Inflammatory macrophage treated with lipopolysaccharide for 1 hour (primary cell): Measurements from ENCODE around the gene DPT.
A peak's percentile ranks its signal among the peaks of the same experiment; 100 is the strongest.
"Not testable (repeated sequence)": the region's sequence is repeated elsewhere in the genome, so short reads cannot be mapped to it uniquely, and the experiment has no call there.

Experiments used
- DNase-seq, 2 donors: peaks; one replicate each; pipeline ENCODE4 v3.0.0-alpha.2; 2020 to 2022

Gene DPT

DNA sequence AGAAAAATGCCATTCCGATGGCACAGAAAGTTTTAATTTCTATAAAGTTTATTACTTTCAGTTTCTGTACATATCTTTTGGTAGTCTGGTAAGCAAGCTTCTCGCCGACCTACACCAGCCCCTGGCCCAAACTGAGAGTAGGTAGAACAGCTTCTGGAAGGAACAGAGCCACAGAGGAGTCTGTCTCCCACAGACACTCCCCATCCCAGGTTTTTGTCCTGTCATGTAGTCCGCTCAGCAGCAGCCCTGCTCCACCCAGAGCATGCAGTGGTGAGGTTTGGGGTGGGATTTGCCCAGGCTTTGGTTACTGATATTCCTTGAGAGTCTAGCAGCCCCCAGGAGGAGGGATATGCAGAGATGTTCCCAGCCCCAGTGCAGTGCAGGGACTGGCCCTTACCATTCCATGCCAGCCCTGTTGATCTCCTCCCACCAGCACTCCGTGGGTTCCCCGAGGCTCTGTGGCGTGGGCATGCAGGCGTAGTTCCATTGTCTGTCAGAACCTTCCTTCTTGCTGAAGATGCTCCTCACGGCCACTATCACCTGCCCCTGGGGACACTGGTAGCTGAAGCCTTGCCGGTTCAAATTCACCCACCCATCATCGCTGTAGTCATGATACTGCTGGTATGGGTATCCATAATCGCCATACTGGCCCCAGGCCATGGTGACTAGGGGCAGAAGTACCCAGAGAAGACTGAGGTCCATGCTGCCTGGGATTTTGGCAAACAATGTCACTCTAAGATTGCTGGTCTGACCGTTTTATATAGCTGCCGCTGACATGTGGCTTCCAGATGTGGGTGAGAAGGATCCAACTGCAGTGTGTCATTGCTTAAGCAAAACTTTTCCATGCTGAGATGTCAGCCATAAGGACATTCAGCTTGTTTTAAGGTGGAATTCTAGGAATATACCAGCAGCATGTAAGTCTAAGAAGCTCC, at the start of gene DPT:
TSS of gene DPT (minus strand) at position 734 of the 932 bp plus-strand sequence. CDS start at position 702, 32 bp downstream.
- no peak for DNase-seq

GRCh38 chr1:168775366-168775765, 46.4 kb upstream of the DPT start:
- DNase-seq: no peak

DNA sequence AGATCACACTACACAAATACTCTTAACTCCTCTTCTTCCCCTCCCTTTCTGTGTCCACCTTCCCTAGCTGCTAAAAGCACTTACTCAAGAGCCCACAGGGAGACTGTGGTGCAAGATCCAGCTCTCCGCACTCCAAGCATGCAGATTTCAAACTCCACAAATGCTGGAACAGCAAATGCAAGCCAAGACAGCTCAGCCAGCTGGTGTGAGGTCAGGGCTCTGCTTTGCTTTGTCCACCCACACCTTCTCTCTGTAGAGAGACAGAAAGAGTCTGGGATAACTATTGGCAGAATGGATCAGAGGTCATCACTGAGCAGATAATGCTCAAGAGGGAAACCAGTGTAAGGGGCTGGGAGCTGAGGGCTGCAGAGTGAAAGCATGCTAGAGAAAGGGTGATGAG, 45.2 kb upstream of the DPT start:
- no peak for DNase-seq

GRCh38 chr1:168772428-168773060, 43.5 kb upstream of the DPT start:
- DNase-seq: no peak

- no peak for DNase-seq
Observed at GRCh38 chr1:168771104-168771630, 42.2 kb upstream of the DPT start.

GRCh38 chr1:168769893-168770292, 40.9 kb upstream of the DPT start:
- not testable (repeated sequence) for DNase-seq

DNA sequence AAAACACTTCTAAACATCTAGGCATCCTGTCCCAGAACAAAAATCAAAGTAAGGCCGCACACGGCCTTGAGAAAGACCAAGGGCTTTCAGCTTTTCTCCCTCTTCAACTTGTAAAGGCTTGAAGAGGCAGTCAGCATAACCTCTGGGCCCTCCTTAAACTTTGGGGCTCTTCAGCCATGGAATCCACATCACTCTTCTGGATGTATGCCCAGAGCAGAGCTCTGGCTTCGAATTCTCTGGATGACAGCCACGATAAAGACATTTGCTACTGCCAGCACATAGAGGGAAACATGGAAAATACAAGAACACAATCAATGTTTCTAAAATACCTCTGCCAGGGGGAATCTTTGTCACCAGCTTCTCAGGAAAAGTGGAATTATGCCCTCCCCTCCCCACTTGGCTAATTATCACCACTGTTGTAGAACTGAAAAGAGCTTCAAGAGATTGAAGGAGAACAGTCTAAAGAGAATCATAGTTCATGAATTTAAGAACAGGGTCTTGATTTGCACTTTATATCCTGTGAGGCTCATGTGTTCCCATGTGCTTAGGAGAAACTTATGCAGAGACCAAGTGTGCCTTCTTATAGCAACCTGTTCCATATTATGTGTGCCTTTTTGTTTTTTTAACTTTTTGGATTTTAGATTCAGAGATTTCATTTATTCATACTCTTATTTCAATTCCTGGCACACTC, 39.0 kb upstream of the DPT start:
- no peak for DNase-seq

- no peak for DNase-seq
Observed at GRCh38 chr1:168766568-168766967, 37.6 kb upstream of the DPT start.

GRCh38 chr1:168763031-168763430, 34.0 kb upstream of the DPT start:
- DNase-seq: no peak

DNA sequence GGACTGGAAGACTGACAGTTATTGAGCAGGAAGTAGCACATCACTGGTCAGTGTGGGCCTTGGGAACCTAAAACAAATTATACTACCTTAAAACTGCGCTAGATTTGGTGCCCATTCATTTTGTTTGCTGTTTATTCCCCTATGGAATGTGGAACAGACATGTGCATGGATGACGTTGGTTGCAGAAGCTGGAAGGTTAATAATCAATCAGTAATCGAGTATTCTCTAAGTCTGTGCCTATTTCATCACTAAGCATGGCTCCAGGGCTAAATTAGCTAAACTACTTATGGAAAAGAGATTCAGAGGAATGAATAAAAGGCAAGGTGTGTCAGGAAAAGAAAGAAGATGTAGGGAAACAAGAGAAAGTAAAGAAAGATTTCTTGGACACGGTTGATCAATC, 33.5 kb upstream of the DPT start:
- DNase-seq: no peak

DNA sequence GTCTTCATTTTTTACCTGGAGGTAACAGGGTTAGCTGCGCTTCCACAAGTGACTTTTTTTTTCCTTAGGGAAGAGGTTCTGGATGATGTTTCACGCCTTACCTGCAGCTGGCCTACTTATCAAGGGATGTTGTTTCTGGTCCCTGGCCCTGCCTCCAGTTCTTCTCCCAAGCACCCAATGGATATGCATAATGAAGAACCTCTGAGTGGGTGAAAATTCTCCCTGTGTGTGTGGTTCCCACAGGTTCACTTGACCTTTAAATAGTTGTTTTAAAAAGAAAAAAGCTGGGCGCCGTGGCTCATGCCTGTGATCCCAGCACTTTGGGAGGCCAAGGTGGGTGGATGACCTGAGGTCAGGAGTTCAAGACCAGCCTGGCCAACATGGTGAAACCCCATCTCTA, 31.8 kb upstream of the DPT start:
- no peak for DNase-seq

GRCh38 chr1:168760241-168760640, 31.2 kb upstream of the DPT start:
- DNase-seq: no peak

DNA sequence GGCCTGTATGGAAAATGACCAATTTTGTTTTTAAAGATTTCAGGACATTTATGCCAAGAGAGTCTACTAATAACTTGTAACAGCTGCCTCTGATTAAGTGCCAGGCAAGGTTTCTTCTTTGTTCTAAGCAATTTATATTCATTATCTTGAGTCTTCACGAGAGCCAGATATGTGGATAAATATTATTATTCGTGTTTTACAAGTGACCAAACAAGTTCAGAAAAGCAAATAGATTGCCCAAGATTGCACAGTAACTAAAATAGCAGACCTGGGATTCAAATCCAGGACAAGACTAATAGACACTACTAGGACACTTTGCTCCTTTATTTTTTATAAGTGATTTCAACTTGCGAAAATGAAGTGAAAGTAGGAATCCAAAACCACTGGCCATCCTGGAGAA, 30.1 kb upstream of the DPT start:
- DNase-seq: no peak

DNA sequence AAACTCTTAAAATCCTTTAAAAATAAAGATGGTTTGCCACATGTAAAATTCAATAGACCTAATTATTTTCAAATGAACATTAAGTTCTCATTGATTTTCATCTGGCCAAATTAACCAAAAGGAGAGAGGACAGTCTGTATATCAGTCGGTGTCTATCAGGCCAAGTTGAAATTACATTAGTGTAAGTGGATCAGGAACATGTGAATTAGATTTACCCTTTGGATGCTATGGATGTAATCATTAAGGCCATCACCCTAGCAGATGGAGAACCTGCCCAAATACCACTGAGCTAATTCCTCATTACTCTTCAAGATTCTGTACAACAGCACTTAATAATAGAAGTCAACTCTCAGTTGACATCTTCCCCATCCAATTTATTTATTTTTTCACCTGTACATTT, 29.5 kb upstream of the DPT start:
- no peak for DNase-seq

DNA sequence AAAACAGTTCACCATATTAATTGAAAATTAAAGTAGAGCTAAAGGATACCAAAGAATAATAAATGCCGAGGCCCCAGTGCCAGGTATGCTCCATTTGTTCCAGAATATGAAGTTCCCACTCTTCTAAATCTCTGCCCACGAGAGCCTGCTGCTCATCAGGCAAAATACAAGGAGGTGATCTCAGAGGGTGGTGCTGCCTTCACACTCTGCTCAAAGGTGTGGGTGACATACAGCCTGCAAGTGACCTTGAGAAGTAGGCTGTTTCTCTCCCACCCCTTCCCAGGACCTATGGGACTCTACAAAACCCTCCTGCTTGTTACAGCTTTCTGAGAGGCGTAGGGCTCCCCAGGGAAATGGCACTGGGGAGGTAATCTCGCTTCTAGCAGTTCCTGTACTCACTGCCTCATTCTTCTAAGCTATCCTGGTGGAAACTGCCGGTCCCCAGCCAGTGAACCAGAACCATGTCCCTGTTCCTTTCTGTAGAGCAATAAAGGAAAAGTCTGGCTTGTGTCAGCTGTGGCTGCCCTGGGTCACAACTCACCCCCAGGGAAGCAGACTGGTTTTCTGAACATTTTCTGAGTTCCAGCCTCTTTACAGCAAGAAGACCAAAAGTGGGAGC, 26.9 kb upstream of the DPT start:
- DNase-seq: no peak

GRCh38 chr1:168752171-168752832, 23.3 kb upstream of the DPT start:
- peak in 1 of 2 donors; percentile 11 for DNase-seq

GRCh38 chr1:168751195-168751650, 22.2 kb upstream of the DPT start:
- DNase-seq: no peak

- DNase-seq: no peak
Observed at GRCh38 chr1:168742994-168743650, 14.1 kb upstream of the DPT start.

- no peak for DNase-seq
Observed at GRCh38 chr1:168742386-168742785, 13.4 kb upstream of the DPT start.

GRCh38 chr1:168739908-168740307, 10.9 kb upstream of the DPT start:
- DNase-seq: no peak

DNA sequence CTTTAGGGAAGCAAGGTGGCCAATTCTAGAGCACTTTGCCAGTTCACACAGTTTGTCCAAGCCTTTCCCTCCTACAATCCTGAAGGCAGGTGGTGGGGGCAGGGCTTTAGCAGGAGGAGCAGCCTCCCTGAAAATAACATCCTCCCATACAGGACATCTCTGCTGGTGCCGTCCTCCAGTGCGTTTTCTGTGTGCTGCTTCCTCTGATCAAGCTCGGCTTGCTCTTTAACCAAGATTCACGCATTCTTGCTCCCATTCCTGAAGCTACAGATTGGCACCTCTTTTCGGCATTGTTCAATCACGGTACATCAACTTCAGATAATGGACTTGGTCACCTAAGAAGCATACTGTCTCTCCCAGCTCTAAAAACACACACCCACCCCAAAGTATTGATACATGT, 7.5 kb upstream of the DPT start:
- DNase-seq: no peak

- DNase-seq: no peak
Observed at GRCh38 chr1:168735974-168736373, 7.0 kb upstream of the DPT start.
